Erythroblast (primary cell): ENCODE measurements around the gene DHX8.

Experiments
- GATA1 ChIP-seq: IDR thresholded peaks from 2 replicates; pipeline ENCODE4 v1.6.1; 2011; ENCODE audit warnings: low read depth, mild to moderate bottlenecking, control low read depth, low read length, moderate library complexity
- POLR2A ChIP-seq: IDR thresholded peaks from 2 replicates; pipeline ENCODE4 v1.6.1; 2011; ENCODE audit warnings: mild to moderate bottlenecking, low read length

- no peak for TF ChIP-seq POLR2A
- TF ChIP-seq GATA1, result no peak
These were observed 71.1 kb downstream of the DHX8 start for GRCh38 chr17:43554857-43555256.
